K562 (cell line): ENCODE data around the gene MYH15. TPM values are rescaled to one million over a fixed set of nuclear protein-coding genes. Genes with fewer than 3 reads are reported as not detected.

Experiments
- ATAC-seq: fragments of 200-7000 bp; cut with Tn5 transposase; 3 replicates; pipeline ENCODE4 v1.9.1; 2020; ENCODE audit warnings: moderate library complexity
- BruUV-seq: library from RNA; stranded (reverse); fragments of 400-500 nt; replicated peaks from 2 replicates; lab custom pipeline; 2021; lab: Mats Ljungman, UMichigan
- CTCF ChIA-PET: fragments of 300-600 bp; formaldehyde crosslinking; extraction: SDS; loops from one replicate; lab custom pipeline; 2021; ENCODE audit warnings: low intra/inter-chr PET ratio; lab: Yijun Ruan, JAX
- POLR2A ChIA-PET: fragments of 300-600, 350-650 bp; sonication (Branson Sonifier 250); formaldehyde crosslinking; extraction: SDS; loops from one replicate; lab custom pipeline; 2021; ENCODE audit warnings: antibody characterized with exemption, inconsistent platforms; lab: Yijun Ruan, JAX
- DNase-seq, 4 experiments: peaks; one replicate each; pipeline versions ENCODE4 v3.0.0 to v3.0.0-alpha.2; 2011 to 2018; ENCODE audit warnings: low spot score in 3 of 4, mixed read lengths in 3 of 4; ENCODE audit errors: extremely low read depth in 1 of 4
- FAIRE-seq: peaks from 2 replicates; lab custom pipeline; 2011; peaks lifted over from hg19 to GRCh38; lab: Jason Lieb, UNC
- H2AFZ ChIP-seq: 2 replicates; pipeline ENCODE4 v1.6.0; 2011; ENCODE audit warnings: low read depth, low read length, control low read depth, inconsistent platforms
- H3K27ac ChIP-seq: fragments of 200-600 bp; 3 replicates; pipeline ENCODE4 v1.8.0; 2011; ENCODE audit warnings: low read depth, mild to moderate bottlenecking, control low read depth, inconsistent platforms, low read length, moderate library complexity, mixed read lengths; ENCODE audit errors: extremely low read depth
- H3K27me3 ChIP-seq, 2 experiments: fragments of 300-600 bp in 1 of 2; 2 replicates in 1 of 2; 3 replicates in 1 of 2; pipeline versions ENCODE4 v1.6.0 to v1.8.0; 2011; ENCODE audit warnings: inconsistent platforms in 2 of 2, low read length in 2 of 2, mild to moderate bottlenecking in 1 of 2, mixed read lengths in 1 of 2, moderate library complexity in 1 of 2; ENCODE audit not compliant: control insufficient read depth in 2 of 2, insufficient read depth in 2 of 2
- H3K36me3 ChIP-seq: fragments of 300-600 bp; 3 replicates; pipeline ENCODE4 v1.8.0; 2011; ENCODE audit warnings: mild to moderate bottlenecking, low read length, inconsistent platforms; ENCODE audit not compliant: control insufficient read depth, insufficient read depth
- H3K4me1 ChIP-seq, 2 experiments: fragments of 200-600 bp in 1 of 2; replicated peaks in 1 of 2; 2 replicates in 1 of 2; 3 replicates in 1 of 2; pipeline versions ENCODE4 v1.5.1 to v1.8.0; 2011; ENCODE audit warnings: inconsistent platforms in 2 of 2, low read length in 2 of 2, mild to moderate bottlenecking in 1 of 2, mixed read lengths in 1 of 2, moderate library complexity in 1 of 2; ENCODE audit not compliant: control insufficient read depth in 2 of 2, insufficient read depth in 2 of 2
- H3K4me2 ChIP-seq: 2 replicates; pipeline ENCODE4 v1.6.1; 2011; ENCODE audit warnings: low read length, control low read depth, inconsistent platforms, mixed read lengths; ENCODE audit not compliant: insufficient read depth
- H3K4me3 ChIP-seq: fragments of 200-600 bp; sonication (generic), shearing (Covaris generic); 2 replicates; pipeline ENCODE4 v1.5.1; 2016; ENCODE audit warnings: control low read depth, inconsistent platforms
- H3K79me2 ChIP-seq: fragments of 200-600 bp; 3 replicates; pipeline ENCODE4 v1.8.0; 2011; ENCODE audit warnings: low read length, inconsistent platforms; ENCODE audit not compliant: control insufficient read depth, insufficient read depth
- H3K9ac ChIP-seq, 2 experiments: 2 replicates each; pipeline versions ENCODE4 v1.6.0 to v1.6.1; 2011; ENCODE audit warnings: low read depth in 2 of 2, low read length in 2 of 2, control low read depth in 1 of 2, inconsistent platforms in 1 of 2, mild to moderate bottlenecking in 1 of 2, mixed read lengths in 1 of 2; ENCODE audit not compliant: insufficient read depth in 1 of 2
- H3K9me1 ChIP-seq: one replicate; pipeline ENCODE4 v1.6.0; 2011; ENCODE audit warnings: inconsistent platforms, mild to moderate bottlenecking, low read length, moderate library complexity; ENCODE audit not compliant: control insufficient read depth, insufficient read depth
- H3K9me3 ChIP-seq: replicated peaks from 2 replicates; pipeline ENCODE4 v1.5.1; 2011; ENCODE audit warnings: low read depth, low read length, inconsistent platforms; ENCODE audit not compliant: control insufficient read depth, insufficient read depth
- H4K20me1 ChIP-seq: replicated peaks from 2 replicates; pipeline ENCODE4 v1.6.1; 2011; ENCODE audit warnings: low read length, inconsistent platforms, mixed read lengths; ENCODE audit not compliant: control insufficient read depth, insufficient read depth
- C11orf30 ChIP-seq: fragments of 450-650 bp; IDR thresholded peaks from 2 replicates; pipeline ENCODE4 v1.6.1; 2016; ENCODE audit warnings: low read depth, mild to moderate bottlenecking
- ETV1 ChIP-seq: fragments of 450-650 bp; conservative IDR thresholded peaks from 2 replicates; pipeline ENCODE4 v1.6.1; 2016; ENCODE audit warnings: missing genetic modification characterization, control low read depth, low read depth, missing compliant biosample characterization
- KDM5B ChIP-seq: fragments of 200-600 bp; sonication (generic); IDR thresholded peaks from 2 replicates; pipeline ENCODE4 v1.6.1; 2012; ENCODE audit warnings: low read depth, mild to moderate bottlenecking, moderate library complexity, low read length, control low read depth, inconsistent platforms; ENCODE audit not compliant: insufficient replicate concordance
- NFE2L1 ChIP-seq: fragments of 450-650 bp; IDR thresholded peaks from 2 replicates; pipeline ENCODE4 v1.6.1; 2016; ENCODE audit warnings: missing genetic modification characterization, low read depth, mild to moderate bottlenecking, missing compliant biosample characterization, moderate library complexity, borderline replicate concordance
- PHTF2 ChIP-seq: fragments of 250-450 bp; sonication (Bioruptor Pico); IDR thresholded peaks from 2 replicates; pipeline ENCODE4 v1.5.0; 2021; ENCODE audit warnings: mild to moderate bottlenecking
- PTRF ChIP-seq: fragments of 450-650 bp; IDR thresholded peaks from 2 replicates; pipeline ENCODE4 v1.6.1; 2016; ENCODE audit warnings: mild to moderate bottlenecking, missing genetic modification characterization, missing compliant biosample characterization
- SIN3B ChIP-seq: fragments of 450-650 bp; IDR thresholded peaks from 2 replicates; pipeline ENCODE4 v1.6.1; 2017; ENCODE audit warnings: low read depth, mild to moderate bottlenecking, moderate library complexity
- SMARCB1 ChIP-seq: IDR thresholded peaks from 2 replicates; pipeline ENCODE4 v1.6.1; 2011; ENCODE audit warnings: improper control_type of control experiment, low read depth; ENCODE audit not compliant: insufficient read length
- TAF1 ChIP-seq: IDR thresholded peaks from 2 replicates; pipeline ENCODE4 v1.6.1; 2011; ENCODE audit warnings: mild to moderate bottlenecking, low read length, moderate library complexity; ENCODE audit not compliant: insufficient read depth, control insufficient read depth, severe bottlenecking; ENCODE audit errors: extremely low read depth
- TAF7 ChIP-seq: fragments of 450-650 bp; IDR thresholded peaks from 2 replicates; pipeline ENCODE4 v1.6.1; 2016; ENCODE audit warnings: missing genetic modification characterization, missing compliant biosample characterization
- TARDBP ChIP-seq: fragments of 450-650 bp; IDR thresholded peaks from 2 replicates; pipeline ENCODE4 v1.6.1; 2016
- ZBTB2 ChIP-seq: fragments of 450-650 bp; IDR thresholded peaks from 2 replicates; pipeline ENCODE4 v1.6.1; 2016; ENCODE audit warnings: antibody characterized with exemption
- ZNF197 ChIP-seq: fragments of 200-800 bp; sonication (Bioruptor generic); IDR thresholded peaks from 2 replicates; pipeline ENCODE4 v1.6.1; 2016; ENCODE audit warnings: low read depth, missing genetic modification characterization, missing compliant biosample characterization
- ZNF217 ChIP-seq: sonication (generic); formaldehyde crosslinking; IDR thresholded peaks from 2 replicates; pipeline ENCODE4 v1.8.0; 2022; ENCODE audit warnings: mild to moderate bottlenecking, missing genetic modification reagents
- ZNF766 ChIP-seq: fragments of 200-800 bp; sonication (Bioruptor generic); conservative IDR thresholded peaks from 2 replicates; pipeline ENCODE4 v1.6.1; 2016; ENCODE audit warnings: missing genetic modification characterization, missing compliant biosample characterization
- WGBS: fragments of 100-300 bp; shearing (Covaris generic); methylation state at CpG from one replicate; pipeline ENCODE4 v1.1.6; 2016; ENCODE audit warnings: low coverage, mixed read lengths; ENCODE audit not compliant: insufficient coverage; ENCODE audit errors: missing lambda C conversion rate; 5-methylcytosine and 5-hydroxymethylcytosine counted together
- in situ Hi-C: fragments of 300-500 bp; cut with MboI; formaldehyde crosslinking; loops from 4 replicates; pipeline ENCODE4 v1.15.0; 2018; ENCODE audit warnings: inconsistent platforms, mixed read lengths
- intact Hi-C: fragments of 100-400 bp; cut with micrococcal nuclease; formaldehyde crosslinking; loops from 2 replicates; pipeline ENCODE4 v1.14.2; 2022
- polyA plus RNA-seq, 8 experiments: library from polyadenylated mRNA; depleted of rRNA in 4 of 8; stranded (reverse) in 5 of 8; unstranded in 3 of 8; fragments of >200 nt; fragmentation: Nextera tagmentation in 2 of 8; fragmentation: Illumina TruSeq in 1 of 8; extraction: Ambion mirVana in 2 of 8; extraction: Trizol in 1 of 8; gene quantifications; 2 replicates each; pipeline versions ENCODE4 v1.2.1 to v1.2.3, GENCODE V29; 2011 to 2014; ENCODE audit warnings: inconsistent platforms in 1 of 8, missing spikeins in 1 of 8
- total RNA-seq, 7 experiments: library from RNA; depleted of rRNA in 6 of 7; stranded (reverse); fragments of >200 nt in 6 of 7; fragmentation: Illumina TruSeq in 2 of 7; extraction: Trizol in 2 of 7; gene quantifications; 2 replicates each; pipeline versions ENCODE4 v1.2.1 to v1.2.3, GENCODE V29; 2011 to 2021; ENCODE audit warnings: low replicate concordance in 1 of 7
- TF ChIP-seq, protein P1 (sequence below): fragments of 450-650 bp; formaldehyde crosslinking; IDR thresholded peaks from 2 replicates; pipeline ENCODE4 v1.4.0; 2020; ENCODE audit warnings: mild to moderate bottlenecking, mixed read lengths
- TF ChIP-seq, protein P2 (sequence below): fragments of 250-450 bp; sonication (Bioruptor Pico); IDR thresholded peaks from 2 replicates; pipeline ENCODE4 v1.8.0; 2022; ENCODE audit warnings: moderate library complexity, mild to moderate bottlenecking, inconsistent platforms
- TF ChIP-seq, protein P3 (sequence below), 2 experiments: fragments of 450-650 bp in 1 of 2; sonication (generic) in 1 of 2; formaldehyde crosslinking; conservative IDR thresholded peaks; 2 replicates each; pipeline versions ENCODE4 v1.4.0 to v1.8.1; 2020 to 2022; ENCODE audit warnings: mild to moderate bottlenecking in 1 of 2, missing genetic modification reagents in 1 of 2

MYH15 gene
- total and polyA plus RNA-seq, 9 of the 15 experiments (the other 6 are each of a cell fraction or from before 2014, with no cell fraction given), result 0.03 to 0.29 (median 0.12) TPM

DNA sequence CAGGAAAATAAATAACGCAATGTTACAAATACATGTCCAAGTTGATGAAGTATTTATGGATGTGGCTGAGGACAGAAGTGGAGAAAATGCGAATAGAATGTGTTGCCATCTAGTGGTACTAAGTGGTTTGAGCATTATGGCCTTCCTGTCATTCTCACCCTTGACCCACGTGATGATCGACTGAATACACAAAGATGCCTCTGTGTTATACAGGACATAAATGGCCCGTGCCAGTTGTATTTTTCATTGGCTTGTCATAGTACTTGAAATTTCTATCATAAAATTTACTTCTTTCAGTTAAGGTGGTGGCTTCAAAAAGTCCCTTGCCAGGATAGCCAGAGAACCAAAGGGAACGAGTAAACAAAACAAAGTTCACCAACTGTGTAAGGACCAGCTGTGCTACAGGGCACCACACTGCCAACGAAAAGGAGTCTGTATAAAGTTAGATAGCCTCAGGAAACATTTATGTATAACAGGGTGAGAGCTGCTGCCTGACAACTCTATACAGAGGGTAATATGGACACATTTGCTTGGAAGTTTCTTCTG lies 103.7 kb downstream of the MYH15 start:
- no peaks in the 10 kb centered on the region for H3K4me1 ChIP-seq
- H3K79me2 ChIP-seq, result no peaks in the 10 kb centered on the region
- POLR2A ChIA-PET, result no interaction called here
- H3K36me3 ChIP-seq, result no peaks in the 10 kb centered on the region
- FAIRE-seq (peak; percentile 75), ATAC-seq (peak; percentile 96), DNase-seq (peak; percentile 36 to 60 (median 48))
- H4K20me1 ChIP-seq, result no peaks in the 10 kb centered on the region
- H3K4me2 ChIP-seq, result no peak overlapping the region
- H3K27me3 ChIP-seq, result no peaks in the 10 kb centered on the region; a peak in 1 of 5 replicates
- H2AFZ ChIP-seq, result no peak overlapping the region
- H3K9ac ChIP-seq, result no peak overlapping the region
- in situ Hi-C loops (loop anchor here (10.0 kb wide), 1 partner anchor 252 kb away; no protein-coding TSS in a partner anchor), intact Hi-C loops (loop anchor here (1.0 to 10.0 kb wide), 2 partner anchors 253 to 472 kb away; no protein-coding TSS in a partner anchor)
- no peaks in the 10 kb centered on the region for H3K9me3 ChIP-seq
- H3K9me1 ChIP-seq, result no peaks in the 10 kb centered on the region
- H3K27ac ChIP-seq, result no peak overlapping the region
- CTCF ChIA-PET, result interaction anchor here (0.5 kb wide), 1 partner anchor 747 kb away, joined by 6 read pairs; no protein-coding TSS in a partner anchor
- BruUV-seq, result no TSS peak
- WGBS, result 13% methylated on average over 7 of the region's 7 CpGs
- H3K4me3 ChIP-seq, result no peak overlapping the region
- TF ChIP-seq ZNF197 (CRISPR knock-in tag) (no peak), NFE2L1 (tag) (no peak), TAF1 (no peak), ZNF217 (CRISPR knock-in tag) (no peak), SIN3B (no peak), ZBTB2 (no peak), TARDBP (no peak), PHTF2 (no peak), SMARCB1 (no peak), TAF7 (no peak), KDM5B (no peak), ZNF766 (CRISPR knock-in tag) (no peak), PTRF (tag) (no peak), C11orf30 (no peak), ETV1 (tag) (no peak)
- TF ChIP-seq, protein P1, sequence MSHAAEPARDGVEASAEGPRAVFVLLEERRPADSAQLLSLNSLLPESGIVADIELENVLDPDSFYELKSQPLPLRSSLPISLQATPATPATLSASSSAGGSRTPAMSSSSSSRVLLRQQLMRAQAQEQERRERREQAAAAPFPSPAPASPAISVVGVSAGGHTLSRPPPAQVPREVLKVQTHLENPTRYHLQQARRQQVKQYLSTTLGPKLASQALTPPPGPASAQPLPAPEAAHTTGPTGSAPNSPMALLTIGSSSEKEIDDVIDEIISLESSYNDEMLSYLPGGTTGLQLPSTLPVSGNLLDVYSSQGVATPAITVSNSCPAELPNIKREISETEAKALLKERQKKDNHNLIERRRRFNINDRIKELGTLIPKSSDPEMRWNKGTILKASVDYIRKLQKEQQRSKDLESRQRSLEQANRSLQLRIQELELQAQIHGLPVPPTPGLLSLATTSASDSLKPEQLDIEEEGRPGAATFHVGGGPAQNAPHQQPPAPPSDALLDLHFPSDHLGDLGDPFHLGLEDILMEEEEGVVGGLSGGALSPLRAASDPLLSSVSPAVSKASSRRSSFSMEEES (CRISPR knock-in tag), result peak; percentile 34
- TF ChIP-seq, protein P2, sequence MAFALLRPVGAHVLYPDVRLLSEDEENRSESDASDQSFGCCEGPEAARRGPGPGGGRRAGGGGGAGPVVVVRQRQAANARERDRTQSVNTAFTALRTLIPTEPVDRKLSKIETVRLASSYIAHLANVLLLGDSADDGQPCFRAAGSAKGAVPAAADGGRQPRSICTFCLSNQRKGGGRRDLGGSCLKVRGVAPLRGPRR (CRISPR knock-in tag), result no peak
- TF ChIP-seq, protein P3, sequence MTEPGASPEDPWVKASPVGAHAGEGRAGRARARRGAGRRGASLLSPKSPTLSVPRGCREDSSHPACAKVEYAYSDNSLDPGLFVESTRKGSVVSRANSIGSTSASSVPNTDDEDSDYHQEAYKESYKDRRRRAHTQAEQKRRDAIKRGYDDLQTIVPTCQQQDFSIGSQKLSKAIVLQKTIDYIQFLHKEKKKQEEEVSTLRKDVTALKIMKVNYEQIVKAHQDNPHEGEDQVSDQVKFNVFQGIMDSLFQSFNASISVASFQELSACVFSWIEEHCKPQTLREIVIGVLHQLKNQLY (CRISPR knock-in tag; conservative IDR thresholded peaks at IDR 0.05), result no peak
